H7 (cell line): Measurements from ENCODE around the gene SPEM3. TPM values are rescaled to one million over a fixed set of nuclear protein-coding genes. Genes with fewer than 3 reads are reported as not detected.

Experiments
- DNase-seq: peaks from one replicate; pipeline ENCODE4 v3.0.0; 2012
- H3K27me3 ChIP-seq: 2 replicates; pipeline ENCODE4 v1.6.0; 2011; ENCODE audit warnings: mild to moderate bottlenecking, low read length; ENCODE audit not compliant: control insufficient read depth, insufficient read depth
- H3K36me3 ChIP-seq: replicated peaks from 2 replicates; pipeline ENCODE4 v1.5.1; 2011; ENCODE audit warnings: low read length; ENCODE audit not compliant: control insufficient read depth, insufficient read depth
- H3K4me3 ChIP-seq: 2 replicates; pipeline ENCODE4 v1.5.1; 2011; ENCODE audit warnings: low read depth, mild to moderate bottlenecking, control low read depth, low read length, moderate library complexity; ENCODE audit not compliant: insufficient read depth
- total RNA-seq: library from RNA; depleted of rRNA; stranded (reverse); fragments of >200 nt; shearing (Covaris generic); gene quantifications from 2 replicates; pipeline ENCODE4 v1.2.3, GENCODE V29; 2014

Gene SPEM3
- total RNA-seq, 1 experiment from 2014 or later, result not detected

DNA sequence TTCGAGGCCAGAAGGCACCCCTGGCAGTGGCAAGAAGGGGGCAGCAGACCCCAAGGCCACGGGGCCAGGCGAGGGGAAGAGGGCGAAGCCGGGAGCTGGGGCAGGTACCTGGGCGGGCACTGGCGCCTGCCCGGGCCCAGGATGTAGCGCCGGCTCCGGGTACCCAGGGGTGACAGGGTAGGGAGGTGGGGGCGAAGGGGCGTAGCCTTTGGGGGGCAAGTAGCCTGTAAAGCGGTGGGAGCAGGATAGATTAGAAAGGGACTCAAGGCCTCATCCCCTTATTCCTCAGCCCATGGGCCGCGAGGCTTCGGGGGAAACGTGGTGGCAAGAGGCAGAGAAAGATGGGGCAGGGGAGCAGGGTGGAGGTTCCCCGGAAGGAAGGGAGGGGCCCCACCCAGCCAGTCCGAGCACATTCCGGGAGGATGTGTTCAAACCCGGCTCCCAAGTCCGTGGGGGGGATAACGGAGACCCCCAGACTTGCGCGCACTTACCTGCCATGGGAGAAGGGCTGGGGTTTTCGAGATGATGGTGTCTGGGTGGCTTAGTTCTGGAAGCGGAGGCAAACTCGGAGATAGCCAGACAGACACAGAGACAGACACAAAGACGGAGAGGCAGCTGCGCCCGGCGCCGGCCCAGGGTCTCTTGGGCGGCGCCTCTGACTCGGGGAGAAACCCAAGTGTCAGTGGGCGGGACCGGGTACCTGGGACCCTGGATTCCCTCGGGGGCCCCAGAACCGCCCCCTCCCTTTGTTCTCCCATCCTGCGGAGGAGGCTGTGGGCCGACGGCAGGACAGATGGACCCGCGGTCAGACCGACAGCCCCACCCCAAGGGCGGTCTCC, 34.8 kb upstream of the SPEM3 start:
- Histone ChIP-seq H3K36me3 (peaks cover 12% of the 10 kb centered on the region), H3K4me3 (peak overlapping the region; percentile 68), H3K27me3 (no peaks in the 10 kb centered on the region)
- peak; percentile 97 for DNase-seq

DNA sequence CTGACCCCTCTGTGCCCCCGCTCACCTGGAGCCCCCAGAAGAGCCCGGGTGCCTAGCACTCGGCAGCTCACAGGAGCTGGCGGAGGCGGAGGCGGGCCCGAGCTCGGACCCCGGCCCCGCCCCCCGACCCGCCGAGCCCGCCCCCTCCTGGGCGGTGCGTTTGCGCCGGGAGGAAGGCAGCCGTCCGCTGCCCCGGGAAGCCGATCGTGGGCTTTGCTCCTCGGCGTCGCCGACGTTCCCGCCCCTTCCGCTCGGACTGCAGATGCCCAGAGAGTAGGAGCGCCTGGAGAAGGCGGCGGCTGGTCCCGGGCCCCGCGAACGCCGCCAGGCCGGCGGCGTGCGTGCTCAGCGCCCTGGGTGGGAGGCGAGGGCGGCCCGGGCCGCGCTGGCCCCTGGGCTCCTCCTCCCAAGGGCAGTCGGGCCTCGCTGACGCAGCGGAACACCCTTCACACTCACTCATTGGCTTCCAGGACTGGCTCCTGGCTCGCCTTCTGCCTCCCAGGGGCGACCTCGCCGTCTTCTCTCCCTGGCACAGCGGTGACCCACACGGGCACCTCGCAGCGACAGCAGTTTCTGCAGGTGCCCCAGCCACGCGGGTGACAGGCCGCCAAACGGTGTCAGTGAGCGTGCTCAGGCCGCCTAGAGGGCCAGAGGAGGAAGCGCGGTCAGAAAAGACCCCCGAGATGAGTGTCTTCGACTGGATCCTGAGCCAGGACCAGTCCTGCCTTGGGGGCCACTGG, 34.0 kb upstream of the SPEM3 start, which contains the start of gene PLSCR3:
Gene PLSCR3 (minus strand): TSS at position 74 of the 740 bp plus-strand sequence. CDS start 415 bp downstream, outside the sequence.
- Histone ChIP-seq H3K4me3 (peak within 1 kb of the TSS; percentile 68), H3K27me3 (no peaks in the 10 kb centered on the region), H3K36me3 (peaks cover 7% of the 10 kb centered on the region)
- DNase-seq, result peak; percentile 99

DNA sequence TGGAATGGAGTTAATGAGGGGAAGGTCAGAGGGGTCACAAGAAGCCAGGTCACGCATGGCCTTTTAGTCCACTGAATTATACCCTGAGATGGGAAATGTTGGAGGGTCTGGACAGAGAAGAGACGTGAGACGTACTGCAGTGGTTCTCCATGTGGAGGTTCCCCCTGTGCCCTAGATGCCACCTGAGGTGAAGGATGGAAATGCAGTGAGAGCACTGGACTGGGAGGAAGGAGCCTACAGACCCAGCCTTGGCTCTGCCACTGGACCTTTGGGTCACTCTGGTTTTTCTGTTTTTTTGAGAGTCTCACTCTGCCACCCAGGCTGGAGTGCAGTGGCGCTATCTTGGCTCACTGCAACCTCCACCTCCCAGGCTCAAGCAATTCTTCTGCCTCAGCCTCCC, 32.5 kb upstream of the SPEM3 start:
- H3K27me3 ChIP-seq, result no peaks in the 10 kb centered on the region
- no peak overlapping the region for H3K4me3 ChIP-seq
- H3K36me3 ChIP-seq, result peaks cover 7% of the 10 kb centered on the region
- DNase-seq, result peak; percentile 31

DNA sequence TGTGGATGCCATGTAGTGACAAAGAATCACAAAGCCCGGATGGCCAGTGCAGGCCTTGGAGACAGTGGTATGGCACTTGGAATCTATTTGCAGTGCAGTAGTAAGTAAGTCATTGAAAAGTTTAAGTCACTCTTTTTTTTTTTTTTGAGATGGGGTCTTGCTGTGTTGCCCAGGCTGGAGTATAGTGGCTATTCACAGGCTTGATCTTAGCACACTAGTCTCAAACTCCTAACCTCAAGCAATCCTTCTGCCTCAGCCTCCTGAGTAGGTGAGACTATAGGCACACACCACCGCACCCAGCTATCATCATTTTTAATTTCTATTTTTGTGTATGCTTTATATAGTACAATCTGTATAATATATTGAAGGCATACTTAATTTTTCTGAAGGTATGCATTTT, 30.0 kb upstream of the SPEM3 start:
- no peak for DNase-seq
- Histone ChIP-seq H3K27me3 (no peaks in the 10 kb centered on the region), H3K4me3 (no peak overlapping the region), H3K36me3 (peaks cover 4% of the 10 kb centered on the region)

DNA sequence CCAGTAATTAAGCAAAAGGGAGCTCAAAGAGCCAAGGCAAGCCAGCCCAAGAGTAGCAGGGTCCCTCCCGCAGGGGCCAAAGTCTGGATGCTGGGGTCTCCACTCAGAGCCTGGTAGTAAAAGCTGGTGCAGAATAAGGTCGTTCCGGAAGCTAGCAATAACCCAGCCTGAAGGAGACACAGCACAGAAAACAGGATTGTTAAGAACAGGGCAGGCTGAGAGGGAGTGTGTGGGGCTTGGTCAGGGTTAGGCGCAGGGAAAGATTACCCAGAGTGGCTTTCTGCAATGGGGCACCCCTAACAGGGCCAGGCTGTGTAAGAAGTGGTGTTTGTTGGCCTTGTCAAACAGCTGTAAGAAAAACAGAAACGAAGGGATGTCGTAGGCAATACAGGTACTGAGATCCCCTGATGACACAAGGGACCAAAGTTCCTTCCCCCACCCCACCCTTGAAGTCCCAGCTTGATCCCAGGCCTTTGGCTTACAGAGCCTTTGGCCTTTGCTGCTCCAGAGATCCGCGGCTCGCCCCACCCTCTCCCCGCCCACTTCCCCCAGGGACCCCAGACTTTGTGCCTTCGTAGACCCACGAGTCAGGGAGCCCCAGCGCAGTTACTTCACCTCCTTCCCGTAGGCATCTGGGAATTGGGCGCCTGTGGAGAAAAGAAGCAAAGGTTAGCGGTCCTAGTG, 25.5 kb upstream of the SPEM3 start:
- Histone ChIP-seq H3K27me3 (peaks cover 5% of the 10 kb centered on the region), H3K4me3 (peak overlapping the region; percentile 87), H3K36me3 (peaks cover 4% of the 10 kb centered on the region)
- DNase-seq, result no peak

DNA sequence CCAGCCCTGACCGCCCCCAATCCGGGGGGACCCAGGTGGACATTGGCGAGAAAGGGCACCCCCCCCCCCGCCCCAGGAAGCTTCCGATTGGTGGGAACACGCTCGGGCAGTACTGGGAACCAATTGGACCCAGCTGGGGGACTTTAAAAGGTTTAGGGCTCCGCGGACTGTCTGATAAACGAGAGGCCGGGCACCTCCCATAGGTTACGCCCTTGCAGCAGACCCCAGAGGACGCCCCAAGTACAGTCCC, 25.0 kb upstream of the SPEM3 start:
- Histone ChIP-seq H3K27me3 (peaks cover 7% of the 10 kb centered on the region), H3K36me3 (peaks cover 4% of the 10 kb centered on the region), H3K4me3 (peak overlapping the region; percentile 87)
- DNase-seq, result peak; percentile 91

DNA sequence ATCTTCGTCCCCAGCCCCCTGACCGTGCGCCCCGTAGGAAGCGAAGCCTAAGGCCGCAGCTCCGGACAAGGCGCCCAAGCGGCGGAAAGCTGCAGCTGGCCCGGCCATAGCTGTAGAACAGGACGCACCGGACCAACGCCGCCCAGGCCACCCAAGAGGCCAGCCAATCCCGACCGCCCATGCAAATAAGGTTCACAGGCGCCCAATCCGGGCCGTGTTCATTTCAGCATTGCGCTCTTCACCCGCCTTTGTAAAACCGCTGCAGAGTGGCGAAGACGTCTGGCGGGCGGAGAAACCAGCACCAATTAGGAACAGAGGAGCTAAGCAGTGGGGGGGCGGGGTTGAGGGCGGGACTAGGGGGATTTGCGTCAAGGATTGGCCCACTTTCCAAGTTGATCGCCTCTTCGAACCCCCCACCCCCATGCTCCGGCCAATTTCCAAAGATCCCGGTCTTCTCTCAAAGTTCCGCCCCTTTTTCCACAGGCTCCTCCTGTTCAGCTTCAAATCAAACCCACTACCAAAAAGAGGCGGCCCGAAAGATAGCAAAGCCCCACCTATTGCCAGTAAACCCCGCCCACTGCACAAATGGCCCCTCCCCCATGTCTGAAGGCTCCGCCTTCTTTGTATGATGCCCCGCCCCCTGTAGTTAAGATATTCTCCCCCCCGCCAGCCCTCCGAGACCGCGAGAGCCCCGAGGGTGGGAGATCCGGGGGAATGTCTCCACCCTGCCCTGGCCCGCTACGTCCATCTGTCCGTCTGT, 24.5 kb upstream of the SPEM3 start, which contains the start of gene TMEM256:
Gene TMEM256 (minus strand): TSS at position 121 of the 760 bp plus-strand sequence. CDS start 13 bp downstream, at position 108.
- peaks cover 11% of the 10 kb centered on the region for H3K27me3 ChIP-seq
- DNase-seq, result peak; percentile 96
- peak within 1 kb of the TSS; percentile 87 for H3K4me3 ChIP-seq
- peaks cover 5% of the 10 kb centered on the region for H3K36me3 ChIP-seq

DNA sequence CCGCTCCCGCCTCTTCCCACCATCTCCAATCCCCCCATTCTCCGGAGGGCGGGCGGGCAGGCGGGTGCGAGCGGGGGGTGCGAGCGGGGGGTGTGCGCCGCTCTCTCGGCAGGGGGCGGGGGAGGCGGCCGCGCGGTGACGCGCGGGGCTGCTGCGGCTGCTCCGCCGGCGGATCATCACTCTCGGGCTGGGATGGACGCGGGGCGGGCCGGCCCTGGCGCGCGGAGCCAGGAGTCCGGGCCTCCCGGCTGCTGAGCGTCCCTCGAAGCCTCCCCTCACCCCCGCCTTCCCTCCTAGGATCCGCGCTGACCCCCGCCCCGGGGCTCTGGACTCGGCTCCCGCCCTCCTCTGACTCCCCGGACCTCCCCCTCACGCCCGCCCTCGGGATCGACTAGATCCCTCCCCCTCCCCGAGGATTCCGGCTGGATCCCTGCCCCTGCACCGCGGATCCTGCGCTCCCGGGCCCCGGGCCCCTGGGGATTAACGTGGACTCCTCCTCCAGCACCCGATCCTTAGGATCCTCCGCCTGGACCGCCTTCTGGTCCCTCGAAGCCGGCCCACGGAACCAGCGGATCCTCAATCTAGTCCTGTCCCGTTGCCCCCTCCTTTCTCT, 23.8 kb upstream of the SPEM3 start:
- peak overlapping the region; percentile 82 for H3K4me3 ChIP-seq
- H3K36me3 ChIP-seq, result peaks cover 9% of the 10 kb centered on the region
- peaks cover 11% of the 10 kb centered on the region for H3K27me3 ChIP-seq
- DNase-seq, result peak; percentile 95

DNA sequence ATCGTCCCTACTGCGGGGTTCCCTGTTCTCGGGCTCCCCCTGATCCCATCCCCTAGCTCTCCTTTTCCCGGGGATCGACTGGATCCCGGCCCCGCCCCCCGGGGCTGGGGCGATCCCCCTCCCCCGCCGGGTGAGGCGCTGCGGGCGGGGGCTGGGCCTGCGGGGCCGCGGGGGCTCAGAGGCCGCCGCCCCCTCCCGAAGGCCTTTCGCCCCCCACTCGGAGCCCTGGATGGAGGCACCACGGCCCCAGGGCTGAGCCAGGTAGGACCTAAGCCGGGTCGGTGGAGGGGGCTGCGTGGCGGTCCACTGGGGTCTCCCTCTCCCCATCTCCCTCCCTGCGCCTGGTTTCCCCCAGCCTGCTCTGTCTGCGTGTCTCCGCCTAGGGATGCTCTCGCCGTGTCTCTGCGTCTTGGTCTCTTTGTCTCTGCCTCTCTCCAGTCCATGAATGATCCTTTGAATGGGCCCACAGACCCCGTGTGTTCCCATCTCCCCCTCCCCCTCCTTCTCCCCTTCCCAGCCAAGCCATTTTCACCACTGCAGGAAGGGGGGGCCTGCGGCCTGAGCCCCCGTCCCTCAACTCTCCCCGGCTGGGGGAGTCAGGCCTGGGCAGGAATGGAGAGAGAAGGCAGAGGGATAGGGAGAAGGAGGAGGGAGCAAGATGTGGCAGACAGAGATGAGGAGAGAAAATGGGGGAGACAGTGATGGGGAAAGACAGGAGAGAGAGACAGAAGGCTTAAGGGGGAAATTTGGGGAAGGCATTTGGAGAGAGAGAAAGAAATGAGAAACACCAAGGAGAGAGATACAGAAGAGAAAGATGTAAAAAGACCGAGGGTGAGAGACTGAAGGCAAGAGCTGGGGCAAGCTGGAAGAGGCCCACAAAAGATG, 23.1 kb upstream of the SPEM3 start:
- H3K4me3 ChIP-seq, result peak overlapping the region; percentile 82
- DNase-seq, result peak; percentile 89
- H3K36me3 ChIP-seq, result peaks cover 13% of the 10 kb centered on the region
- H3K27me3 ChIP-seq, result peaks cover 11% of the 10 kb centered on the region

DNA sequence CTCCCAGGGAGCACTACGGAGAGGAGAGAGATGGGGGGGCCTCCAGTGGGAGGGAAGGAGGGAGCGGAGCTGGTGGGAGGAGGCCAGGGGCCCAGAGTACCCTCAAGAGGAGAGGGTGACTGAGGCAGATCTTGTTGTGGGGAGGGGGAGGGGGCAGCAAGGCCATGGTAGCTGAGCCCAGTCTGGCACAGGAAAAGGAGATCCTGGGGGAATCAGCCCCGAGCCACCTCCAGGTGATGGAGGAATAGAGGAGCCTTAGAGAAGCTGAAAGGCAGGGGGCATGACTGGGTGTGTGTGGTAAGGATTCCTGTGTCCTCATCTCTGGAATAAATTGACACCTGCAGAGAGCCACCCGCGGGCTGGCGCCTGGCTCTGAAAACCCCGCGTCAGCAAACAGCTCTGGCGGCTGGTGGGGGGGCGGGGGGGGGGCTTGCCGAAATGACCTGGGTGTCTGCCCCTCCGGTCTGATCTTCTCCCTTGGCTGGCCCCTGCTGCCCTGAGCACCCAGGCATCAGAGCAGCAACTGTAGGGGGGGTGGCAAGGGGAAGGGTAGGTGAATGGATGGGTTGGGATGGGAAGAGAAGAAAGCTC, 22.3 kb upstream of the SPEM3 start:
- H3K36me3 ChIP-seq, result peaks cover 11% of the 10 kb centered on the region
- H3K4me3 ChIP-seq, result peak overlapping the region; percentile 82
- peaks cover 11% of the 10 kb centered on the region for H3K27me3 ChIP-seq
- DNase-seq, result peak; percentile 79

DNA sequence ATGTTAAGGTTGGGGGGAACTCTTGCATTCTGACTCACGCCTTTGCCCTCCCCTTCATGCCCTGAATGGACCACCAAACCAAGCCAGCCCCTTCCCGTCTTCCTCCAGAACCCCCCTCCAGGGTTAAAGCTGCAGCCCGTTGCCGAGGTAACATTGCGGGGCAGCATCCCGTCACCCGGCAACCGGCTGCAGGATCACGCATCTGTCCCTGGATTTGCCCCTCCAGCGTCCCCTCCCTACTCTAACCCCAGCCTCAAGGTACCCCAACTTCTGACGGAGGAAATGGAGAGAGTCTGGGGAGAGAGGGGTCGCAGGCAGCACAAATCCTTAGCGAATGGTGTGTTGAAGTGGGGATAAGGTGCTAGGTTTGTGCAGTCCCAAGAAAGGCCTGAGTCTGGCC, 21.6 kb upstream of the SPEM3 start:
- Histone ChIP-seq H3K27me3 (peaks cover 11% of the 10 kb centered on the region), H3K4me3 (no peak overlapping the region)
- DNase-seq, result peak; percentile 73

DNA sequence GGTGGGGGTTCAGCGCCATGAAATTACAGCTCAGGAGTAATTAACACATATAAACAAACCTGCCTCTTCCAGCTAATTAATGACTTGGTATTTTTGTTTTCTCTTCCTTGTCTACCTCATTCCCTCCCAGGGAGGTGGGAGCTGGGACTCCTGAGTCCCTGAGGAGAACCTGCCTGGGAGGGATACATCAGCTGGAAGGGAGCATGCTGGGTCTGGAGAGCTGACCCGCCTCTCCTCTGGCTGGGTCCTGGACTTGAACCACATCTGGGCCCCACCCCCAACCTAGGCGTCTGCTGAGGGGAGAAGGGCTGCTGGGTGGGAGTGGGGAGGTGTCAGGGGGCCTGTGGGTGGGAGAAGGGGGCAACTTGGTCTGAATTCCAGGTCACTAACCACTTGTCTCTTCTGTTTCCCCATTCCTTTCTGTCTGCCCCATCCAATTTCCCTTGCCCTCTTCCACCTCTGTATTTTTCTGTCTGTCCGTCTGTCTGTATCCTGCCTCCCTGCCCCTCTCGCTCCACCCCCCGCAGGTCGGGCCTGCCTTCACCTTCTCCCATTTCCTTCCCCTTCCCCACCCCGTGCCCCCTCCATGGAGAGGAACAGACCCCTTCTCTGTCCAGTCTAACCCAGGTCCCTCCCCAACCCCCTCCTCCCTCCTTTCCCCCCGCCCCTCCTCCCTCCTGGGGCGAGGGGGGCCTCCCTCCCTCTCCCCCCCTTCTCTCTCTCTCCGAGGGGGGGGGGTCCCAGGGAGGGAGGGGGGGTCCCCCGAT, 21.0 kb upstream of the SPEM3 start, which contains the start of gene NLGN2:
Gene NLGN2 (plus strand): TSS at position 361 of the 767 bp plus-strand sequence. CDS start 411 bp downstream, outside the sequence.
- peak; percentile 82 for DNase-seq
- Histone ChIP-seq H3K36me3 (peaks cover 11% of the 10 kb centered on the region), H3K27me3 (peaks cover 11% of the 10 kb centered on the region), H3K4me3 (peak within 1 kb of the TSS; percentile 36)

More for the DNA sequence above, 21.6 kb upstream of the SPEM3 start:
- H3K36me3 ChIP-seq, result peaks cover 11% of the 10 kb centered on the region
